Activated CD8-positive, alpha-beta memory T cell treated with anti-CD3 and anti-CD28 coated beads for 36 hours (primary cell): ENCODE data around the gene RPS6KA5. TPM values are rescaled to one million over a fixed set of nuclear protein-coding genes. Genes with fewer than 3 reads are reported as not detected.
"Not testable (repeated sequence)": the region's sequence is repeated elsewhere in the genome, so short reads cannot be mapped to it uniquely, and the experiment has no call there.

Experiments used
- CTCF ChIA-PET: fragments of 350-600 bp; sonication (Branson Sonifier 250); formaldehyde crosslinking; loops from one replicate; lab custom pipeline; 2021; ENCODE audit warnings: antibody characterized with exemption; lab: Charles Lee
- POLR2A ChIA-PET: fragments of 350-600 bp; sonication (Branson Sonifier 250); formaldehyde crosslinking; loops from one replicate; lab custom pipeline; 2021; ENCODE audit warnings: antibody characterized with exemption; lab: Charles Lee
- total RNA-seq, 2 experiments: library from RNA; stranded (reverse); gene quantifications; one replicate each; pipeline ENCODE4 v1.2.3, GENCODE V29; 2021

The RPS6KA5 gene
- total RNA-seq, 2 experiments from 2014 or later = 16.0 to 18.6 TPM

- CTCF ChIA-PET = interaction anchor here (0.7 kb wide), 1 partner anchor 1046 kb away, joined by 3 read pairs; no protein-coding TSS in a partner anchor
- POLR2A ChIA-PET = no interaction called here
Measured at GRCh38 chr14:90839024-90839888, 221.2 kb downstream of the RPS6KA5 start.

DNA sequence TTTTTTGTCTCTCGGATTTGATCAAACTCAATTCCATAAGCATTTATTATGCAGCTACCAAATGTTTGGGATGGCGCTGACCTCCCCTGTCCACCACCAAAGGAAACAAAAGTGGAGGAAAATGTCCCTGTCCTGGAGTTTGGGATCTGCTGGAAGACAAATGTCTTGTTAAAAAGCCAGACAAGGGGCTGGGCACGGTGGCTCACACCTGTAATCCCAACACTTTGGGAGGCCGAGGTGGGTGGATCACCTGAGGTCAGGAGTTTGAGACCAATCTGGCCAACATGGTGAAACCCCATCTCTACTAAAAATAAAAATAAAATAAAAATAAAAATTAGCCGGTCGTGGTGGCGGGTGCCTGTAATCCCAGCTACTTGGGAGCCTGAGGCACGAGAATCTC is 221.9 kb downstream of the RPS6KA5 start:
- CTCF ChIA-PET, POLR2A ChIA-PET: not testable (repeated sequence)

DNA sequence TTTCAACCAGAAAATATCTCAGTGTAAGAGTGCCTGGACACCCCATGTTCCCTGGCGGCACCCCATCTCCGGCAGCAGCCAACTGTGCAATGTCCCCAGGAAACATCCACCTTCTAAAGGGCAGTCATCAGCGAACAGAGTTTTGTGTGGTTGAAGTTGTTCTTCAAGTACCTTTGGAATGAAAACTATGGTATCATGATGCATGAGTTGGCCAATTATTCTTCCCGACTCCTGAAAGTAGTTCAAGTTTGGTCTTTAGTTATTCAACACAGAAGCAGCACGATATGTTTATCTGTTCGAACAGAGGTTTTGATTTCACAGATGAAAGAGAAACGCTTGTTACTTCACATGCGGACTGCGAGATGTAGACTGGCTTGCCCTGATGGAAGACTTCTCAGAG is 223.1 kb downstream of the RPS6KA5 start:
- POLR2A ChIA-PET = no interaction called here
- CTCF ChIA-PET = no interaction called here

DNA sequence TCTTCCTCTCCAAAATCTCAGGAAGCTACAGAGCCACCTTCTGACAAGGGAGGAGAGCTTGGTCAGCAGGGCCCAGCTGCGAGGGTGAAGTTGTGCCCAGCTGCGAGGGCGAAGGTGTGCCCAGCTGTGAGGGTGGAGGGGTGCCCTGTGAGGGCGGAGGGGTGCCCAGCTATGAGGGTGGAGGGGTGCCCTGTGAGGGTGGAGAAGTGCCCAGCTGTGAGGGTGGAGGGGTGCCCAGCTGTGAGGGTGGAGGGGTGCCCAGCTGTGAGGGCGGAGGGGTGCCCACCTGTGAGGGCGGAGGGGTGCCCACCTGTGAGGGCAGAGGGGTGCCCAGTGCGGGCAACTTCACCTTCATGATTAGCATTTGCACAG is 223.8 kb downstream of the RPS6KA5 start:
- ChIA-PET POLR2A (no interaction called here), CTCF (no interaction called here)

- POLR2A ChIA-PET = no interaction called here
Measured at GRCh38 chr14:90831821-90832220, 228.6 kb downstream of the RPS6KA5 start.

GRCh38 chr14:90830931-90831701 is 229.3 kb downstream of the RPS6KA5 start:
- CTCF ChIA-PET = interaction anchor here (0.9 kb wide), 1 partner anchor 9 kb away, joined by 3 read pairs; no protein-coding TSS in a partner anchor
- POLR2A ChIA-PET = no interaction called here

More at GRCh38 chr14:90831821-90832220, 228.6 kb downstream of the RPS6KA5 start:
- CTCF ChIA-PET = interaction anchor here (0.9 kb wide), 1 partner anchor 9 kb away, joined by 3 read pairs; no protein-coding TSS in a partner anchor

DNA sequence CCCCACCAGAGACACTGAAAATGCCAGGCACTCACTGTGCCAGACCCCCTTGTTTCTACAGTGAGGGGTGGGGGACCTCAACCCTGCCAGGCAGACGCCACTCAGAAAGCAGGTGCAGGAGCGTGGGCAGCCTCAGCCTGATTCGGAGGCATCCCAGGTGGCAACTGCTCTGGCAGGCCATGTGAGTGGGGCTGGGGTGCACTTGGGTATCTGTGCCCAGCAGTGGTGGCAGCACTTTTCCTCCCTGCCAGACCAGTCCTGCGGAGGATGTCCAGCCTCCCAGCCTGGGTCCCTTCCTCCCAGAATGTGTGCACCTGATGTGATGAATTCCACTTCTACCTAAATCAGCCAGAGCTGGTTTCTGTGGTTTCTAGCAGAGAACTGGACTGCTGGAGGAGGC is 230.8 kb downstream of the RPS6KA5 start:
- CTCF ChIA-PET = no interaction called here
- POLR2A ChIA-PET = no interaction called here

DNA sequence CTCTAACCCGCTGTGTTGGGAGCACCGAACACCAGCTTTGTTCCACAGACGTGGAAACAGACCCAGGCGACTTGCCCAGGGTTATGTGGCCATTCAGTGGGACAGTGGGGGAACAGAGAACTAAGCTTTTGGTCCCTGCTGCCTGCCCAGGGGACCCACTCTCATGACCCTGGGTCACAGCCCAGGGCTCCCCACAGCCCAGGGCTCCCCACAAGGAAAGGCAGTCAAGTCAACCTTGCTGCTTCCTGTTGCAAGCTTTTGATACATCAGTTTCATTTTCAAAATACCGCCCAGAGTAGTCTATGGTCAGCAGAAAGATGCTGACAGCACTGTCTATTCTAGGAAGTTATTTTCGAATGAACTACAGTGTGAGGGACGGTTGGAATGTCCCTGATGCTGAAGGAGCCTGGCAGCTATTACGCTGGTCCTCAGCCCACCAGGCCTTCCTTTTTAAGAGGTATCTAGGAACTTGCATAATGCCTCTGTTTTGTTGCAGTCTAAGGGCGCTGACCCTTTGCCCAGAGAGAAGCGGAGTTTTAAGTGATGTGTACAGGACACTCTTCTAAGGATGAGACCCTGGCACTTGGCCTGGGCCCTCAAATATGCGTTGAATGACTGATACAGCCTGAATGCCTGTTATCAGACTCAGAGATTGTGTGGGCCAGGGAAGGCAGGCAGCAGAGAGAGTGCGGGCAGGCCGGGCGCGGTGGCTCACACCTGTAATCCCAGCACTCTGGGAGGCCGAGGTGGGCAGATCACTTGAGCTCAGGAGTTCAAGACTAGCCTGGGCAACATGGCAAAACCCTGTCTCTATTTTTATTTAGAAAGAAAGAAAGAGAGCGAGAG is 231.6 kb downstream of the RPS6KA5 start:
- ChIA-PET POLR2A (no interaction called here), CTCF (no interaction called here)

DNA sequence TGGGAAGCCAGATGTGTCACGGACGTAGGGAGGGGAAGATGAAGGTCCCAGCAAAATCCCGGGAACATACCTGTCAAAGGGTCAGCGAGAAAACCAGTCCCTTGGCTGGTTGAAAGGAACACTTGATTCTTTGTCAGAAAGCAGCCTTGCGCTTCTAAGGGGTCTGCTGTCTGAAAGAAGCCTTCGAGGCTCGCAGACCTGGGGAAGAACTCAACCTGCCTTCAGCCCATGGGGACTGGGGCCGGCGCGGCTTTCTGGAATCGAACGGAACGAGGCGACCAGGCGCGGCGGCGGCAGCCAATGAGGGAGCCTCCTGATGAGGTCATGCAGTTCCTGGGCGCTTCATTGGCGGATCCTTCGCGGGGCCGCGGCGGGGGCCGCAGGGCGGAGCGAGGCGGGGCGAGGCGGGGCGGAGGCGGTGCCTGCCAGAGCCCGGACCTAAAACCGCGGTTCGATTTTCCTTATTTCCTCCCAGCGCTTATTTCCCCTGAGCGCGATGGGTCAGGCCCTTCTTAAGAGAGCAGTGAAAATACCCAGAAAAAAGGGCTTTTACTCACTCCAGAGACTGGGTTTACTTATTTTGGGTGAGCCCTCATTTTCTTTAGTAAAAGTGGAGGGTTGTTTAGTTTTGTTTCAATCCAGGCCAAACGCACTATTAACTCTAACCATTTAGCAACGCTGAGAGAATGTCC is 232.4 kb downstream of the RPS6KA5 start:
- ChIA-PET POLR2A (no interaction called here), CTCF (no interaction called here)

GRCh38 chr14:90823542-90823941 is 236.9 kb downstream of the RPS6KA5 start:
- CTCF ChIA-PET, POLR2A ChIA-PET: not testable (repeated sequence)

- CTCF ChIA-PET = interaction anchor here (1.7 kb wide), 1 partner anchor 63 kb away, joined by 5 read pairs; no protein-coding TSS in a partner anchor
- POLR2A ChIA-PET = no interaction called here
Measured at GRCh38 chr14:90820958-90821357, 239.5 kb downstream of the RPS6KA5 start.

DNA sequence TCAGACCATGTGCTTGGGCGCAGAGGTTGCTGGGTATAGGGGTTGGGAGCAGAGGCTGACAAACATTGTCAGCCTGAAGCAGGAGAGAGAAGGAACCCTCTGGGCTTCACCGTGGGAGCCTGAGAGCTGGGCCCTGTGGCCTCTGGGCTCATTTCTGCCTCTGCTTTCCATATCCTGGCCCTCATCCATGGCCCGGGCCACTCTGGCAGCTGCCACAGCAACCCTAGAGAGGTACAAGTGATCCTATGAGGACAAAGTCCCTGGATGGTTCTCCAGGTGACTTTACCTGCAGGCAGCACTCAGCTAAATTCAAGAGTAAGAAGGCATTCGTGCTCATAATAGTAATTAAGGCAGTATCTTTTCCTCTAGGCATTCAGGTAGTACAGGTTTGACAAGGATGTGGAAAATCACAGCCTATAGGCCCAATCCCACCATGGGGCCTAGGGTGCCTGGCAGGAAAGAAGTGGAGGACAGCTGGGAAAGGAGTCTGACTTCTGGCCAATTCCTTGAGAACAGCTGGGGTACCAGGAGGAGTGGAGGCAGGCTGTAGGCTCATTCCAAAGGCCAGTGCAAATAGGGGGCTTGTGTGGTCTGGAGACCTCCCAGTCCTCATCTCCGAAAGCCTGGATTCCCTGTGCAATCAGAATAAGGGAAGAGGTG is 240.6 kb downstream of the RPS6KA5 start:
- CTCF ChIA-PET = no interaction called here
- POLR2A ChIA-PET = interaction anchor here (0.6 kb wide), 1 partner anchor 1213 kb away, joined by 6 read pairs; no protein-coding TSS in a partner anchor

DNA sequence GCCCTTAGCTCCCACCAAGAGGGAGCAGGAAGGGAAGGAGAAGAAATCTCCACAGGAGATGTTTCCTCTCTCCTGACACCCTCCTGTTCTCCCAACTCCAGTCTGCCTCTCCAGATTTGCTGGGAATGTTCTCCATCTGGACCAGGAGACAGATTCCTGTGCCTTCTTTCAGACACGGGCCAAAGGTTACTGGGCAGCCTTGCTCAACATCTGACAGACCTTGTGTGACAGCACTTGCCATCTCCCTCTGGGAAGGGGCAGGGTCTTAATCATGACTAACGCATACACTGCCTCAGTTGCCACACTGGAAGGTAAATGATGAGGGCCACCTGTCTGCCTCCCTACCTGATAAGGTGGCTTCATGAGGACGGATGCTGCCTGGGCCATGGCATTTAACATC is 241.7 kb downstream of the RPS6KA5 start:
- CTCF ChIA-PET = interaction anchor here (0.7 kb wide), 1 partner anchor 97 kb away, joined by 3 read pairs; no protein-coding TSS in a partner anchor
- POLR2A ChIA-PET = no interaction called here

DNA sequence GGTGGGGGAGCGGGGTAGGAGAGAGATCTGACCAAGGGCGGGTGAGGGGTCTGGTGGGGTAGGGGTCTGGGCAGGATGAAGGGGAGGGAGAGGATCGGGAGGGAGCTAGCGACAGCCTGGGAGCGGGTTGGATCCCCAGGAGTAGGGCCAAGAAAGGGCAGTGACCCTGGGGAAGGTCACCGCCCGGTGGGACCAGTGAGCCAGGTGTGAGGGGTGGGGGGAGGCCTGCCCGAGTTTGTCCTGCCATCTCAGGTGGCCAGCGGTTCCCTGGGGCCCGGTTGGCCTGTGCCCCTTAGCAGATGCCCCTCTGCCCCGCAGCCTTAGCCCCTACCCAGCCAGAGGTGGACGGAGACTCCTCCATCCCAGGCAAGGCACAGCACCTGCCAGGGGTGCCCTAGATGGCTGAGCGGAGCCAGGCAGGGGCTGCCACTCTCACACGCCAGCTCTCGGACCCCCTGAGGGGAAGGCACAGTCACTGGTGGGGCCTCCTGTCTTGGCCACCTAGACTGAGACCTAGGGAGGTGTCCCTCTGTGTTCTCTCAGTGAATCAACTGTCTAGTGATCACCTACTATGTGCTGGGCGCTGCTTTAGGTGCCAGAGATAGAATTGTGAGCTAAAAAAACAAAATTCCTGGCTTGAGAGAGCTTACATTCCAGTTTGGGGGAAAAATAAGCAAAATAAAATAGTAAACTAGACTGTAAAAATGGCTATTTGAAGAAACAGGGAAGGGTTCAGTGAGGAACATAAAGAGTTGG is 243.6 kb downstream of the RPS6KA5 start:
- CTCF ChIA-PET = interaction anchor here (1.5 kb wide), 1 partner anchor 58 kb away, joined by 4 read pairs; no protein-coding TSS in a partner anchor

GRCh38 chr14:90815822-90816662 is 244.4 kb downstream of the RPS6KA5 start, which contains the start of gene TTC7B:
TSS of gene TTC7B (minus strand) at chr14:90816430. CDS start at chr14:90816295, 135 bp downstream.
- POLR2A ChIA-PET = interaction anchor here (0.6 kb wide), 1 partner anchor 1671 kb away, joined by 3 read pairs; no protein-coding TSS in a partner anchor
- CTCF ChIA-PET = interaction anchor here (1.5 kb wide), 1 partner anchor 57 kb away, joined by 4 read pairs; no protein-coding TSS in a partner anchor

More for the DNA sequence above, 243.6 kb downstream of the RPS6KA5 start:
- POLR2A ChIA-PET = interaction anchor here (0.6 kb wide), 1 partner anchor 1670 kb away, joined by 3 read pairs; no protein-coding TSS in a partner anchor

DNA sequence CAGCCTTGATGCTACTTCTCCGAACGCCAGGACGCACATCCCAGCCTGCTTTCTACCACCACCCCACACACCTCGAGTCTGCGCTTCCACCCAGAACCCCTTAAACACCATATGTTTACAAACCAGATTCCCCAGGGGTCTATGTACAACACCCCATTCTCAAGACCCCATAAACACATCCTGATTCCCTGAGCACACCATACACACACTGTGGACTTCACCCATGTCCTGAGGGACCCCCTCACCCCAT is 244.9 kb downstream of the RPS6KA5 start:
- CTCF ChIA-PET = no interaction called here
- POLR2A ChIA-PET = no interaction called here
